Psoas muscle (tissue), 8 donors: ENCODE data around the gene CHEK1. TPM values are rescaled to one million over a fixed set of nuclear protein-coding genes. Genes with fewer than 3 reads are reported as not detected.

Experiments used
- ATAC-seq, 4 donors: fragments of 200-7000 bp; cut with Tn5 transposase; one replicate each; pipeline ENCODE4 v1.9.1; 2020; ENCODE audit warnings: moderate library complexity in 3 of 4, mild to moderate bottlenecking in 2 of 4
- DNase-seq, 2 donors: peaks; one replicate each; pipeline ENCODE4 v3.0.0-alpha.2; 2020
- H3K27ac ChIP-seq: fragments of 200-600 bp; one replicate; pipeline ENCODE4 v1.8.0; 2022
- H3K27me3 ChIP-seq, 3 donors: fragments of 200-600 bp in 1 of 3; one replicate each; pipeline versions ENCODE4 v1.6.1 to v1.8.0; 2013 to 2022; ENCODE audit warnings: low read length in 2 of 3, mild to moderate bottlenecking in 2 of 3, moderate library complexity in 1 of 3; ENCODE audit not compliant: insufficient read depth in 3 of 3
- H3K36me3 ChIP-seq, 2 donors: fragments of 200-600 bp in 1 of 2; one replicate each; pipeline versions ENCODE4 v1.6.1 to v1.8.0; 2013 to 2022; ENCODE audit warnings: low read depth in 1 of 2, mild to moderate bottlenecking in 1 of 2, moderate library complexity in 1 of 2; ENCODE audit not compliant: insufficient read depth in 1 of 2
- H3K4me1 ChIP-seq: fragments of 200-600 bp; one replicate; pipeline ENCODE4 v1.8.0; 2022
- H3K4me3 ChIP-seq: fragments of 200-600 bp; one replicate; pipeline ENCODE4 v1.8.0; 2022; ENCODE audit warnings: mild to moderate bottlenecking
- H3K9me3 ChIP-seq: fragments of 200-600 bp; one replicate; pipeline ENCODE4 v1.8.0; 2022
- WGBS, 3 donors: extraction: QIAGEN DNeasy Blood & Tissue Kit; methylation state at CpG; one replicate each; pipeline versions ENCODE4 v1.1.6 to v1.1.7; 2013; 5-methylcytosine and 5-hydroxymethylcytosine counted together
- intact Hi-C, 2 donors: fragments of 100-400 bp; cut with DNase I; formaldehyde crosslinking; loops; one replicate each; pipeline versions ENCODE4 v1.11.0 to v1.14.2; 2022
- polyA plus RNA-seq, 3 donors: library from polyadenylated mRNA; stranded (reverse); fragments of 200-250 nt; gene quantifications; one replicate each; pipeline ENCODE4 v1.2.3, GENCODE V29; 2013
- total RNA-seq, 4 donors: library from RNA; stranded (reverse); fragmentation: NEBNext Ultra II Directional in 2 of 4; extraction: Animal tissue kit (Norgen Biotek cat#: 25700) in 2 of 4; gene quantifications; one replicate each; pipeline versions ENCODE4 v1.2.1 to v1.2.4, GENCODE V29; 2021 to 2023
- TF ChIP-seq, protein P1 (sequence below): fragments of 200-600 bp; IDR thresholded peaks from one replicate; pipeline ENCODE4 v1.8.0; 2022; ENCODE audit warnings: antibody characterized with exemption
- donor health status: healthy with polysubstance abuse.
- donor health status: DM: no; HTN: no; CAD: no; lungs with moderate emphysema.
- donor health status: Bipolar disorder and iron deficiency.
- donor health status: healthy.
- donor health status: DM: yes; HTN: yes; CAD: no.
- donor health status: DM: no; HTN: no; CAD: no.
- donor health status: DM: no; HTN: no; CAD: no.
- donor health status: DM: yes; HTN: yes; CAD: no.

CHEK1 gene
- total and polyA plus RNA-seq, 7 donors = 0.44 to 1.3 (median 0.81) TPM

DNA sequence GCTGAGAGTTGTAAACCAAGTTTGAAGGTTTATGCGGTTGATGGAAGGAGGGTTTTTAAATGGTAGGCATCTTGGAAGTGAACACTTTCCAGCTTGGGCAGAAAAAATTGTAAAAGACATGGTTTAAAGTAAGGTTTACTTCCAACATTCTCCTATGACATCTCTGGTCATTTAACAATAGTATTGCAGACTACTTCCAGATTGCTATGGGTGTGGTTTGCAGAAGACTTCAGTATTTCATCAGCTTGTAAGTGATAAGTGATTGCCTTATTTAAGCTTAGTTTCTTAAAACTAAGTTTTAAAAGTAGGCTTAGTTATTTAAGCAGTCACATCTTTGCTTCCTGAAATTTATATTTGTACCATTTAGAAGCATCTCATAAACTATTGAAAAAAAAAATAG lies 39.5 kb upstream of the CHEK1 start:
- intact Hi-C loops = no loop called here
- Histone ChIP-seq H3K27me3 (no peaks in the 10 kb centered on the region), H3K9me3 (no peaks in the 10 kb centered on the region), H3K4me1 (no peaks in the 10 kb centered on the region), H3K4me3 (no peak overlapping the region), H3K36me3 (peaks cover 7 to 49% of the 10 kb centered on the region in 2 donors), H3K27ac (no peak overlapping the region)
- TF ChIP-seq, protein P1, sequence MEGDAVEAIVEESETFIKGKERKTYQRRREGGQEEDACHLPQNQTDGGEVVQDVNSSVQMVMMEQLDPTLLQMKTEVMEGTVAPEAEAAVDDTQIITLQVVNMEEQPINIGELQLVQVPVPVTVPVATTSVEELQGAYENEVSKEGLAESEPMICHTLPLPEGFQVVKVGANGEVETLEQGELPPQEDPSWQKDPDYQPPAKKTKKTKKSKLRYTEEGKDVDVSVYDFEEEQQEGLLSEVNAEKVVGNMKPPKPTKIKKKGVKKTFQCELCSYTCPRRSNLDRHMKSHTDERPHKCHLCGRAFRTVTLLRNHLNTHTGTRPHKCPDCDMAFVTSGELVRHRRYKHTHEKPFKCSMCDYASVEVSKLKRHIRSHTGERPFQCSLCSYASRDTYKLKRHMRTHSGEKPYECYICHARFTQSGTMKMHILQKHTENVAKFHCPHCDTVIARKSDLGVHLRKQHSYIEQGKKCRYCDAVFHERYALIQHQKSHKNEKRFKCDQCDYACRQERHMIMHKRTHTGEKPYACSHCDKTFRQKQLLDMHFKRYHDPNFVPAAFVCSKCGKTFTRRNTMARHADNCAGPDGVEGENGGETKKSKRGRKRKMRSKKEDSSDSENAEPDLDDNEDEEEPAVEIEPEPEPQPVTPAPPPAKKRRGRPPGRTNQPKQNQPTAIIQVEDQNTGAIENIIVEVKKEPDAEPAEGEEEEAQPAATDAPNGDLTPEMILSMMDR = no peak
- whole genome bisulfite sequencing, 3 donors = 89 to 96% (median 93%) methylated on average over 1 of the region's 1 CpG
- DNase-seq (no peak), ATAC-seq (no peak)

DNA sequence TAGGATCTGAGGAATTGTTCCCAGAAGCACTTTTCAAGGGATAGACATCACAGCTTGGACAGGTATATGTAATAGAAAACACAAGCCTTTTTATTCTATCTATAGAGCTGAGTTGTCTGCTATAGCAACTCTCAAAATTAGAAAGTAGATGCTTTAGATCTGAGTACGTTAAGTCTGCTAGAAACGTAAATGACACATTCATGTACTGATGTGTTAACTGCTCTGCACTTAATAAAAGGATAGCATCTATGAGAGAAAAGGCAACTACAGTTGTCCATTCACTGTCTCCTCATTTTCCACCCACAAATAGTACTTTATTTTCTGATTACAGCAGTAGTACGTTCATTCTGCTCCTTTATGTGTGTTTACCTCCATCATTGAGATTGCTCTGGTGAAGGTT lies 38.3 kb upstream of the CHEK1 start:
- WGBS, 3 donors = 79 to 87% (median 86%) methylated on average over 3 of the region's 3 CpGs
- Histone ChIP-seq H3K4me1 (peaks cover 4% of the 10 kb centered on the region), H3K36me3 (peaks cover 5 to 38% of the 10 kb centered on the region in 2 donors), H3K27me3 (no peaks in the 10 kb centered on the region), H3K4me3 (no peak overlapping the region), H3K9me3 (no peaks in the 10 kb centered on the region), H3K27ac (no peak overlapping the region)
- DNase-seq = no peak
- no peak for ATAC-seq
- intact Hi-C loops = no loop called here
- TF ChIP-seq, protein P1 = no peak

DNA sequence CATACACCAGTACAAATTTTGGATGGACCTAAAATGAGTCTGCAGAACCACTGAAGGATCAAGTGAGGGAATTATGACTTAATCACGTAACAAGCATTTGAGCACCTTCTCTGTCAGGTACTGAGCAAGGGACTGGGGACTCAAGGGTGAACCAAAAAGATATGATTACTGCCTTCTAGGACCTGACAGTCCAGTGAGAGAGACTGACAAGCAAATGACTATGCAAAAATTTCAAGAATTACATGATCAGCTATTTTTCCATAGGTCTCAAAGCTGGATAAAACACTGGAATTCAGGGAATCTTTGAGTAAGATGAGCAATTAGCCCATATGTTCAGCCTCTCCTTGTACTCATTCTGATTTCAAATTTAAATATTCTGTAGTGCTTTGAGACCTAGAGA lies 37.5 kb upstream of the CHEK1 start:
- peaks cover 4 to 29% of the 10 kb centered on the region in 2 donors for H3K36me3 ChIP-seq
- DNase-seq (no peak), ATAC-seq (no peak)
- no peaks in the 10 kb centered on the region for H3K27me3 ChIP-seq
- H3K4me1 ChIP-seq = peaks cover 4% of the 10 kb centered on the region
- no peak overlapping the region for H3K27ac ChIP-seq
- H3K4me3 ChIP-seq = no peak overlapping the region
- intact Hi-C loops = no loop called here
- H3K9me3 ChIP-seq = no peaks in the 10 kb centered on the region
- 92 to 97% (median 92%) methylated on average over 1 of the region's 1 CpG for WGBS, 3 donors
- TF ChIP-seq, protein P1 = no peak

DNA sequence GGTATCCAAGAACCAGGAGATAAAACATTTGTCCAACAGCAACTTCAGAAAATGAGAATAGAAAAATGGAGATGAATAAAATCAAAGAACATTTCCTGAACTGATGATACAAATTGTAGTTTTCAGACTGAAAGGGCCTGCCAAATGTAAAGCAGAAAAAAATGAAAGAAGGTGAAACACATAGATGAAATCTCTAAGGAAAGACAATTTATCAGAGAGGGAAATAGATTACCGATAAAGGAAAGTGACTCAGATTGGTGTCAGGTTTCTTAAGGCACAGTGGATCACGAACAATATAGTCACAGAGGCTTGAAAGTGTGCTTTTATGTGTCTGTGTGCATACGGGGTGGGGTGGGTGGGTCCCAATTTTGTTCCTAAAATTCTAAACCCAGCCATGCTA lies 36.5 kb upstream of the CHEK1 start:
- intact Hi-C loops = no loop called here
- H3K4me1 ChIP-seq = peaks cover 4% of the 10 kb centered on the region
- no peak for ATAC-seq
- no peak overlapping the region for H3K4me3 ChIP-seq
- peaks cover 4 to 19% of the 10 kb centered on the region in 2 donors for H3K36me3 ChIP-seq
- TF ChIP-seq, protein P1 = no peak
- no peaks in the 10 kb centered on the region for H3K9me3 ChIP-seq
- no peak overlapping the region for H3K27ac ChIP-seq
- no peaks in the 10 kb centered on the region for H3K27me3 ChIP-seq
- WGBS, 3 donors = 32 to 39% (median 39%) methylated on average over 3 of the region's 3 CpGs
- no peak for DNase-seq
